LoVo (cell line): ENCODE data around the gene VTI1A.
"Not testable (repeated sequence)": the region's sequence is repeated elsewhere in the genome, so short reads cannot be mapped to it uniquely, and the experiment has no call there.

Experiments
- DNase-seq: peaks from one replicate; pipeline ENCODE4 v3.0.0-alpha.2; 2016; ENCODE audit warnings: low spot score

VTI1A gene

DNA sequence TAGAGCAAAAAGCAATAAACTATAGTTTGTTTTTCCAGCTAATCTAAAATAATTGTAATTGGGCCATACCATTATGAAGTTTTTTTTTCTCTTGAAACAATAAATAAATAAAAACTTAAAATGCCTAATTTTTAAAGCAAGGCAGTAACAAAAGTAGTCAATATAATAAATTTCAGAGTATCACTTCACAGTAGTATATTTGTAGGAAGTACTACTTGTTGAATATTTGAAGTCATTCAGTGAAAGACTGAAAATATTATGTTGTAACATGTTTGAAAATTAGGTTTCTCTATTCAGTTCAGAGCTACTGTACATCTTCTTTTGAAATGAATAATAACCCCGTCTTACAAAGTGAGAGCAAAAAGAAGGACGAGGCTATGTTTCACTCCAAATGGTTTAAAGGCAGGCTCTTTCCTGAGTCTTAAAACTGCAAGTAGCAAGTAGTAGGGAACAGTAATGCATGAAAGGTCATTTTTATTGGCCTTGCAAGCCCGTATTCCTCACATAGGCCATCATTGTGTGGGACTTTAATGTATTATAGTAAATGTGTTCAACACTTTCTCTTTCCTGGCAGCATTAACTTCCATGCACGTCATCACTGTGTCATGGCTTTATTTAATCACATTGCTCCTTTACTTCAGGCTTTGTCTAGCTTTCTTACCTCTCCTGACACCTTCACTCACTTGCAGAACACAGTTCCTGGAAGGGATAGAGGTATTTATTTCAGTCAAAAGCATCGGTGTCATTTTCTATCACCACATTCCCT is 141.4 kb downstream of the VTI1A start:
- no peak for DNase-seq

- DNase-seq, result no peak
These were observed 142.1 kb downstream of the VTI1A start for GRCh38 chr10:112589081-112589480.

GRCh38 chr10:112590786-112591185 is 143.8 kb downstream of the VTI1A start:
- not testable (repeated sequence) for DNase-seq

- DNase-seq, result no peak
These were observed 146.0 kb downstream of the VTI1A start for GRCh38 chr10:112593023-112593422.

DNA sequence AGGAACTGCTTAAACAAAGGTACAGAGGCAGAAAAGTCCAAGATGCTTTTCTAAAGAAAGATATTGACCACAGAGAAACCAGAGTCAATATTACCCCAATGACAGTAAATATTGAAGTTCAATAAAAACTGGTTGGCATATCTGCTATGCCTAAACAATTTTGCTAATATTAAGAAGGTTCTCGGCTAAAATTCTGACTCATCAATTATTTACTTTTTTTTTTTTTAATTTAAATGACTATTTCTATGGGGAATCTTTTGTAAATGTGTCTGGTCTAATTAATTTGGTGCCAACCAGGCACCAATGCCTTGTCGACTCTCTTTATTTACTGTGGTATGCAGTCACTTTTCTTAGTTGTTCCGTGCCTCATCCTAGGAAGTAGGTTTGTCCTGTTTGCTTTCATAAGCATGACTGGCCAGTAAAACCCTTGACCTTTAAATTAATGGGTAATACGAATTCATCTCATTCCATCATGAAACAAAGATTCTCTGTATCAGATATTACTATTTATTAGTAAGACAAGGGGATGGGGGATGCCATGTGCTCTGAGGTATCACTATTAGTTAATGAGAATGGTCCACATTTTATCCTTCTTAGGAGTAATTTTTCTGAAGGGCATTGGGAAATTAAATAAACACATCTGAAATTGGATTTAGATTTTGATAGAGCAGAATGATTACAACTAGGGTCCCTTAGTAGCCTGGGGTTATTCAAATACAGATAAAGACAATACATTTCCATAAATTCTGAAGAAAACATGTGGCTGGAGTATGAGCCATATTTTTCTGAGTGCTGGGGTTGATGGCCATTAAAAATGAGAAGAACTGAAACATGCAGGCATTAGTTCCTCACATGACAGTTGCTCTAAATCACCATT is 154.4 kb downstream of the VTI1A start:
- DNase-seq, result no peak

DNA sequence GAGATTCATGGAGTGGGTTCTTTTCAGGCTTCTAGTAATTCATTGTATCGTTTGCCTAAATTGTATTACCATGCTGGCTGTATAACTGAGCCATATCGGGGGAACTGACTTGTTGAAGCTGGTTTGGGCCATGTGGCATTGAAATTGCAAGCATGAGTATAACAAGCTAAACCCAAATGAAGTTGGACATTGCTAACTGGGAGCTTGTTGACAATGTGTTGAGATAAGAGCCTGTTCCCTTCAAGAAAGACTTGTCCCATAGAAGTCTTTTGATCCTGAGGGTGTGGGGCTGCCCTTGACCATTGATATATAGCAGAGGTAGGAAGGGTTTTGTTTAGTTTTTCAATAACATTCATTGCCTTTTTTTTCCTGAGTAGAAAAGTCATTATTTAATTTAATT is 156.0 kb downstream of the VTI1A start:
- DNase-seq, result no peak

DNA sequence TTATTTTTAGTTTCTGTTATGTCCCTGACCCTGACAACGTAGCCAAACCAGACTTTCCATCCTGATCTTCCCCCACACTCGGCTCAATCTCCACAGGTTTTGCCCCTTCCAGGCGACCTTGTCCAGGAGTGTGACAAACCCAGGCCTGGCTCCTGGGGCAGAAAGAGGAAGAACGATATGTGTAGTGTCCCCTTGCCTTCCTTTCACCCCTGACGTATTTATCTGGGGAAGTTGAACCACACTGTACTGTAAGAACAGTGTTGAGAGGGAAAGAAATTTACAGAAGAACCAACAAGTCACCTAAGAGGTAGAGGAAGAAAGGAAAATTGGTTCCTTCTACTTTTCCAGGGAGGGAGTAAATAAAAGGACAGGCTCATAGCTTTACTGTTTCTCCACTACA is 158.0 kb downstream of the VTI1A start:
- DNase-seq, result no peak

- no peak for DNase-seq
These were observed 160.5 kb downstream of the VTI1A start for GRCh38 chr10:112607506-112607905.

GRCh38 chr10:112613620-112614019 is 166.6 kb downstream of the VTI1A start:
- no peak for DNase-seq

- no peak for DNase-seq
These were observed 167.1 kb downstream of the VTI1A start for GRCh38 chr10:112614072-112614471.

DNA sequence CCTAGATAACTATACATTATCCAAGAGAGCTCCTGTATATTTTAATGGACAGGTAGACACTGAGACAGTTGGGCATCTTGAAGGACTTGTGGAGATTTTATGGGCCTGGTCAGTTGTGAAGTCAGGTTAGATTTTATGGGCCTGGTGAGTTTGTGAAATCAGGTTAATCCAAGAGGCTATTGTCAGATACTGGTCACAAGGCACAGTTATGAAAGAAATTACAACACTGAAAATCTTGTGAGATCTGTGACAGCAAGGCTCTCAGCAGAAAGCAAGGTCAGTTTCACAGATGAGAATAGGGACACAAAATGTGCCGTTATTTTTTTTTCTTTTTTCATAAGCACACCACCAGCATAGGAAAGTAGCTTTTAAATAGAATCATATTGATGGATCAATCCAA is 167.6 kb downstream of the VTI1A start:
- no peak for DNase-seq

- no peak for DNase-seq
These were observed 168.3 kb downstream of the VTI1A start for GRCh38 chr10:112615269-112615668.

GRCh38 chr10:112616647-112617046 is 169.6 kb downstream of the VTI1A start:
- no peak for DNase-seq

- no peak for DNase-seq
These were observed 171.8 kb downstream of the VTI1A start for GRCh38 chr10:112618814-112619213.

DNA sequence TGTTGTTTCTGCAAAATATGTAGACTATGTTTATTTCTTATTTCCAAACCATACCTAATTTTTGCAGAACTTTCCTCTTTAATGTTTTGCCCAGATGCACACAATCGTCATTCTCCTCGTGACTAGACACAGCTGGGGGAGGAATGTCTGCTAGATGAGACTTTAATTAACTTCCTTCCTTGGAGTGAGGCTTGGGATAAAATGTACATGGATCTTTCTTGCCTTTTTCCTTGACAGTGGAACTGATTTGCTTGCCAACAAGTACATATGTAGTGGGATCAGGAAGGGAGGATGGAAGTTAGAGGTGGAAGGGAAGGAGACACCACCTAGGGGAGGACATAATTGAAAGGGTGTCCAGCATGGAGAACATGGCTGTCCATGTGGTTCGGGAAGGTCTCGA is 172.5 kb downstream of the VTI1A start:
- DNase-seq, result no peak

DNA sequence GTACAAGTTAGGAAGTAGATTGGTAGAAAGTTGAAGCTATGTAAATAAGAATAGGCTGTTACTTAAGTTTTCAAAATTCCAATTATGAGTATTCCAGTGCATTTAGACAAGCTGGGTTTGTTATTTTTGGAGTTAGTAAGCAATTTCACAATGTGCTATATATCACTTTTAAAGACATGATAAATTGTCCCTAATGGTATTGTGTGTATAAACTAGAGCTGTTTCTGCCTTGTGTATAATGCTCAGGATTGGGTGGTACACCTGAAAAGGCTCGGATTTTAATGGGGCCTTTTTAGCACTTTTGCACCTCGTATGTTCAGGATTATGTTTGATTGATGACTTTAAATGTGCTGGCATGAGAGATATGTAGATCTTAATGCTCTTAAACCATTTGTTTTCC is 175.8 kb downstream of the VTI1A start:
- no peak for DNase-seq

- DNase-seq, result no peak
These were observed 177.6 kb downstream of the VTI1A start for GRCh38 chr10:112624546-112625048.

DNA sequence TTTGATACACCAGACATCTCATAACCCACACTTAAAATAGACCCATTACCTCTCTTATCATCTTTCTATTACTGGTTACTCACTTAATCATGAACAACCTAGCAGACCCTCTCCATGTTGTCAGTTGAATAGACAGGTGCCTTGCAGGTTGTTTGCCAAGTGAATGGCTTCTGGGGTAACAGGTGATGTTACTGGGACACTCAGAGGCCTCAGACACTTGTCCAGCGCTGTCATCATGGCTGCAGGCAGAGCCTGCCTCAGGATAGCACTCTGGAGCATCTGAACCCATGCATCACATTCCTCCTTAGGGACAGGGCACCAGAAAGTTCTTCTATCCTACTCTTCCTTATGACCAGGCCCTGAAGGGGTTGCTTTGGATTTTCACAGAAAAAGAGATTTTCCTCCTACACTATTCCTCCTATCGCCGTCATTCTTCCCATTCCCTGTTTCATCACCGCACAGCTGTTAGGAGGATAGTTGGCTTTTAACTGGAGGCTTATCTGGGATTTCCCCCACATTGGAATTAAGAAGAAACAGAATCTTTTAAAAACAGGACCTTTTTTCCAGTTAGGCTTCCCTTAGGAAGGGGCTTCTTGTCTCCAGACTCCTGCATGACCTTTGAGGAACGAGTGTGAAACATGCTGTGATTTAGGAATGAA is 182.1 kb downstream of the VTI1A start:
- no peak for DNase-seq

- DNase-seq, result no peak
These were observed 184.7 kb downstream of the VTI1A start for GRCh38 chr10:112631501-112632400.

- no peak for DNase-seq
These were observed 187.2 kb downstream of the VTI1A start for GRCh38 chr10:112634096-112634830.

DNA sequence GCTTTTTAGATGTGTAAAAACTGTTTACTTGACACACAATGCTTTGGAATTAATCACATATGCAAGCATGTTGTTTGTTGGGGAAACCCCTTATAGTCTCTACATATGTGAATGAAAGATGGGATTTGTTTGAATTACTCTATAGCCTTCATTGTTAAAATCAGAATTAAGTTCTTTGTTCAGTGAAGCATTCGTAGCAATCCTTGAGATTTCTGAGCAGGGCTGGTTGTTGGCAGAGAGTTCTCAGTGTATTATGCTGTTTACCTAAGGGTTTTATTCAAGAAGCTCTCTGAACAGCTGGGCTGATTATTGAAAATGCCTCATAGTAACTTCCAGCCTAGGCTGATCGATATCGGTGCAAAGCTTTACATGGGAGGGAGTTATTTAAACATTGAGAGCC is 190.9 kb downstream of the VTI1A start:
- DNase-seq, result no peak
